ENCODE data around the gene EXOC6B.

EXOC6B gene

DNA sequence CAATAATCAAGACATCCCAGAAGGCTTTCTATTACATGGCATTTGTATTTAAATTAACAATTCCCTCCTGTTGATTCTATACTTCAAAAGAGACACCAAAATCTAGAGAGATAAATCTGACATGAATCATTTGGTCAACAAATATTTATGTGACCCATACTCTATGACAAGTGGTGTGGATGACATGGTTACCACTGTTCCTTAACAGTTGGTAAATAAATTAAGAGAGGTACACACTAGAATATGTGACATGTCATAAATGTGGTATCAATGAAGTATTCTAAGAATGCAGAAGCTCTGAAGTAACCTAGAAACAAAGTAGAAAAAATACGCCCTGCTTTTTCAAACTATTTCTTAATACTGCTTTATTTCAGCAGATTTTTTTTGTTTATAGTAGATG is 255.4 kb downstream of the EXOC6B start:
- H4K20me1 ChIP-seq (ENCODE audit: insufficient read depth, low read length) = no peaks in the 10 kb centered on the region
- no peaks in the 10 kb centered on the region for H3K36me3 ChIP-seq (replicated peaks; ENCODE audit: insufficient read depth, low read length)
- H3K4me1 ChIP-seq (ENCODE audit: low read length) = no peaks in the 10 kb centered on the region
- no peak for DNase-seq
- no peak for TF ChIP-seq EZH2 (optimal IDR thresholded peaks at IDR 0.05; ENCODE audit: low read depth, low read length)
- TF ChIP-seq, protein P1, sequence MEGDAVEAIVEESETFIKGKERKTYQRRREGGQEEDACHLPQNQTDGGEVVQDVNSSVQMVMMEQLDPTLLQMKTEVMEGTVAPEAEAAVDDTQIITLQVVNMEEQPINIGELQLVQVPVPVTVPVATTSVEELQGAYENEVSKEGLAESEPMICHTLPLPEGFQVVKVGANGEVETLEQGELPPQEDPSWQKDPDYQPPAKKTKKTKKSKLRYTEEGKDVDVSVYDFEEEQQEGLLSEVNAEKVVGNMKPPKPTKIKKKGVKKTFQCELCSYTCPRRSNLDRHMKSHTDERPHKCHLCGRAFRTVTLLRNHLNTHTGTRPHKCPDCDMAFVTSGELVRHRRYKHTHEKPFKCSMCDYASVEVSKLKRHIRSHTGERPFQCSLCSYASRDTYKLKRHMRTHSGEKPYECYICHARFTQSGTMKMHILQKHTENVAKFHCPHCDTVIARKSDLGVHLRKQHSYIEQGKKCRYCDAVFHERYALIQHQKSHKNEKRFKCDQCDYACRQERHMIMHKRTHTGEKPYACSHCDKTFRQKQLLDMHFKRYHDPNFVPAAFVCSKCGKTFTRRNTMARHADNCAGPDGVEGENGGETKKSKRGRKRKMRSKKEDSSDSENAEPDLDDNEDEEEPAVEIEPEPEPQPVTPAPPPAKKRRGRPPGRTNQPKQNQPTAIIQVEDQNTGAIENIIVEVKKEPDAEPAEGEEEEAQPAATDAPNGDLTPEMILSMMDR (IDR thresholded peaks at IDR 0.05; ENCODE audit: low read length) = no peak
- TF ChIP-seq EZH2phosphoT487 (IDR thresholded peaks at IDR 0.05; ENCODE audit: low read length) = no peak
- H3K79me2 ChIP-seq (ENCODE audit: low read length) = no peaks in the 10 kb centered on the region
- no peaks in the 10 kb centered on the region for H3F3A ChIP-seq (ENCODE audit: insufficient read depth, low read length)
- no peak overlapping the region for H2AFZ ChIP-seq (ENCODE audit: low read length)
- H3K9me2 ChIP-seq (replicated peaks; ENCODE audit: insufficient read depth, low read length) = no peaks in the 10 kb centered on the region
- H3K9ac ChIP-seq (ENCODE audit: low read length) = no peak overlapping the region
- H3K27me3 ChIP-seq (replicated peaks; ENCODE audit: insufficient read depth, low read length) = no peaks in the 10 kb centered on the region
- no peak overlapping the region for H3K4me2 ChIP-seq (ENCODE audit: low read depth, low read length)
- H3K4me3 ChIP-seq (ENCODE audit: low read length) = no peak overlapping the region
- H3K27ac ChIP-seq (ENCODE audit: low read length) = no peak overlapping the region
- H3K9me3 ChIP-seq (replicated peaks; ENCODE audit: insufficient read depth, low read length) = no peaks in the 10 kb centered on the region

DNA sequence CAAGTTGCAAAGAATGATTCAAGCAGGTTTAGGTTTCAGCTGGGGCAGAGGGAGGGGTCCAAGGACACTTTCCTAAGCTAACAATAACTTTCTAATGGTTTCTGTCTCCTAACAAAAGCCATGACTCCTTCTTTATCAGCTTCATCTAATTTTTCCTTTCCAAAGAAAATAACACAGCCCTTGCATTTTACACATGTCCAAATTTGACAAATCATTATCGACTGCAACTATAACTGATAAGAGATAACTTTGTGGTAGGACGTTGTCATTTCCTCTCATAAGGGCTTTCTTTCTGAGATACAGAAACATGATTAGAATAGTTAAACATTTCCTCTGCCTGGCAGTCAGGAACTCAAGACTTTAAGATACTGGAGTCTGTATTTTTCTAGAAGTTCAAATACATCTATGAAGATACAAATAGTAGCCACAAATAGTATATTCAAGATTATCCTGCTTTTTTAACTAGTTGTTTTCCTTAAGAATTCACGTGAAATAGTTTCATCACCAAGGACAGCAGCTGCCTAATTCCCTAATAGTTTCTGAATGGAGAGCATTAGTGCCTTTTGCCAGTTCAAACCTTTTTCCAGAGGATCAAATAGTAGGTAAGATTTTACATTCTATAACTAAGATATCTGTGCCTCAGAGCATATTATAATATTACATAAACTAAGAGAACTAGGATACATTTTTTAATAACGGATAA is 263.2 kb downstream of the EXOC6B start:
- no peak overlapping the region for H3K4me3 ChIP-seq (ENCODE audit: low read length)
- H3K4me1 ChIP-seq (ENCODE audit: low read length) = no peaks in the 10 kb centered on the region
- H4K20me1 ChIP-seq (ENCODE audit: insufficient read depth, low read length) = no peaks in the 10 kb centered on the region
- H3K9me3 ChIP-seq (replicated peaks; ENCODE audit: insufficient read depth, low read length) = no peaks in the 10 kb centered on the region
- H2AFZ ChIP-seq (ENCODE audit: low read length) = no peak overlapping the region
- TF ChIP-seq, protein P1 (IDR thresholded peaks at IDR 0.05; ENCODE audit: low read length) = no peak
- no peak for TF ChIP-seq EZH2phosphoT487 (IDR thresholded peaks at IDR 0.05; ENCODE audit: low read length)
- TF ChIP-seq EZH2 (optimal IDR thresholded peaks at IDR 0.05; ENCODE audit: low read depth, low read length) = no peak
- H3K4me2 ChIP-seq (ENCODE audit: low read depth, low read length) = no peak overlapping the region
- no peaks in the 10 kb centered on the region for H3K27me3 ChIP-seq (replicated peaks; ENCODE audit: insufficient read depth, low read length)
- H3K9ac ChIP-seq (ENCODE audit: low read length) = no peak overlapping the region
- no peaks in the 10 kb centered on the region for H3F3A ChIP-seq (ENCODE audit: insufficient read depth, low read length)
- no peak for DNase-seq
- no peaks in the 10 kb centered on the region for H3K36me3 ChIP-seq (replicated peaks; ENCODE audit: insufficient read depth, low read length)
- H3K79me2 ChIP-seq (ENCODE audit: low read length) = no peaks in the 10 kb centered on the region
- H3K27ac ChIP-seq (ENCODE audit: low read length) = no peak overlapping the region
- H3K9me2 ChIP-seq (replicated peaks; ENCODE audit: insufficient read depth, low read length) = no peaks in the 10 kb centered on the region

DNA sequence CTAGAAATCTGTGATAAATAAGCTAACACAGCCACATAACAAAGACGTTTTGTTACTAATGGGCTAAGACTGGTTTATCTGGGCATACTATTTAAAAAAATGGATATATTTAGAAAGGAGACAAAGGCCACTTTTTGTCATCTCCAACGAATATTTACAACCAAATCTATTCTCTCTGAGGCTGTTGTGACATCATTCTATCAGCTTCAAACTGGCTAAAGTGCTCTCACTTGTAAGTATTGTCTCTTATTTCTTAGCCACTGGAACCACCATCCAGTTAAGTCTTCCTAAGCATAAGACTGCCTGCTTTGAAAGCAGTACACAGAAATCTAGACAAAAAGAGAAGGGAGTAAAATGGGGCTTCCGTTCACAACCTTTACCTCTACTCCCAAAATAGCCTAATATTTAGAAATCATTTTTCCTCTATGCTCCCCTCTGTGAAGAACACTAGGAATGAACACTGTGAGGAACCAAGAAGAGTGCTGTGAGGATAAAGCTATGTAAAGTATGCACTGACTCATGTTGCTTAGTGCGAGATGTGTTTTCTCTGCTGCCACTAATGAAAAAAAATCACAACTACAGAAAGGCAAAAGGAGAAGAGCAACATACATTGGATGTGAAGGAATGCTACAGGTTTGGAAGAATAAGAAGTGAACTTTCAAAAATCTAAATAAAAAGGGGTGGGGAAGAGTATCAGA is 264.1 kb downstream of the EXOC6B start:
- no peaks in the 10 kb centered on the region for H3K4me1 ChIP-seq (ENCODE audit: low read length)
- DNase-seq = no peak
- H3K27ac ChIP-seq (ENCODE audit: low read length) = no peak overlapping the region
- H2AFZ ChIP-seq (ENCODE audit: low read length) = no peak overlapping the region
- no peaks in the 10 kb centered on the region for H4K20me1 ChIP-seq (ENCODE audit: insufficient read depth, low read length)
- no peaks in the 10 kb centered on the region for H3F3A ChIP-seq (ENCODE audit: insufficient read depth, low read length)
- no peaks in the 10 kb centered on the region for H3K27me3 ChIP-seq (replicated peaks; ENCODE audit: insufficient read depth, low read length)
- H3K9ac ChIP-seq (ENCODE audit: low read length) = no peak overlapping the region
- TF ChIP-seq, protein P1 (IDR thresholded peaks at IDR 0.05; ENCODE audit: low read length) = no peak
- TF ChIP-seq EZH2phosphoT487 (IDR thresholded peaks at IDR 0.05; ENCODE audit: low read length) (no peak), EZH2 (optimal IDR thresholded peaks at IDR 0.05; ENCODE audit: low read depth, low read length) (no peak)
- no peaks in the 10 kb centered on the region for H3K79me2 ChIP-seq (ENCODE audit: low read length)
- H3K9me2 ChIP-seq (replicated peaks; ENCODE audit: insufficient read depth, low read length) = no peaks in the 10 kb centered on the region
- no peaks in the 10 kb centered on the region for H3K9me3 ChIP-seq (replicated peaks; ENCODE audit: insufficient read depth, low read length)
- H3K4me2 ChIP-seq (ENCODE audit: low read depth, low read length) = no peak overlapping the region
- H3K36me3 ChIP-seq (replicated peaks; ENCODE audit: insufficient read depth, low read length) = no peaks in the 10 kb centered on the region
- H3K4me3 ChIP-seq (ENCODE audit: low read length) = no peak overlapping the region

All from MM.1S (cell line).